HepG2 (cell line): Measurements from ENCODE around the gene ACAD11. TPM values are rescaled to one million over a fixed set of nuclear protein-coding genes. Genes with fewer than 3 reads are reported as not detected.

Experiments used
- BHLHE40 ChIP-seq: IDR thresholded peaks from 2 replicates; pipeline ENCODE4 v1.6.1; 2011; ENCODE audit warnings: low read length, improper control_type of control experiment
- CBFB ChIP-seq: sonication (generic); formaldehyde crosslinking; IDR thresholded peaks from 2 replicates; pipeline ENCODE4 v1.4.0; 2020; ENCODE audit warnings: missing genetic modification reagents
- CREM ChIP-seq, 2 experiments: sonication (generic) in 1 of 2; formaldehyde crosslinking in 1 of 2; IDR thresholded peaks; 2 replicates each; pipeline versions ENCODE4 v1.4.0 to v1.6.1; 2016 to 2020; ENCODE audit warnings: antibody characterized with exemption in 1 of 2, mild to moderate bottlenecking in 1 of 2, missing genetic modification reagents in 1 of 2
- ELF3 ChIP-seq: IDR thresholded peaks from 2 replicates; pipeline ENCODE4 v1.6.1; 2016; ENCODE audit warnings: missing genetic modification reagents, missing compliant biosample characterization
- FOSL2 ChIP-seq: sonication (generic); formaldehyde crosslinking; IDR thresholded peaks from 2 replicates; pipeline ENCODE4 v1.4.0; 2020; ENCODE audit warnings: missing genetic modification reagents
- FOXA3 ChIP-seq: IDR thresholded peaks from 2 replicates; pipeline ENCODE4 v1.6.1; 2016; ENCODE audit warnings: missing genetic modification reagents, missing compliant biosample characterization
- GATAD2A ChIP-seq: IDR thresholded peaks from 2 replicates; pipeline ENCODE4 v1.6.1; 2016
- GLI4 ChIP-seq: sonication (generic); formaldehyde crosslinking; IDR thresholded peaks from 2 replicates; pipeline ENCODE4 v1.5.1; 2020; ENCODE audit warnings: missing genetic modification reagents, mild to moderate bottlenecking, moderate library complexity, borderline replicate concordance
- HMG20A ChIP-seq: IDR thresholded peaks from 2 replicates; pipeline ENCODE4 v1.6.1; 2016; ENCODE audit warnings: borderline replicate concordance
- HOXA3 ChIP-seq: sonication (generic); formaldehyde crosslinking; IDR thresholded peaks from 2 replicates; pipeline ENCODE4 v1.5.0; 2020; ENCODE audit warnings: missing genetic modification reagents
- RFXAP ChIP-seq: sonication (generic); formaldehyde crosslinking; IDR thresholded peaks from 2 replicates; pipeline ENCODE4 v1.4.0; 2020; ENCODE audit warnings: missing genetic modification reagents, borderline replicate concordance
- SAP130 ChIP-seq: IDR thresholded peaks from 2 replicates; pipeline ENCODE4 v1.6.1; 2016; ENCODE audit warnings: low read depth
- SNAPC2 ChIP-seq: sonication (generic); formaldehyde crosslinking; IDR thresholded peaks from 2 replicates; pipeline ENCODE4 v1.8.1; 2022; ENCODE audit warnings: mild to moderate bottlenecking, missing genetic modification reagents
- TCF7 ChIP-seq: sonication (generic); IDR thresholded peaks from 2 replicates; pipeline ENCODE4 v1.6.1; 2016; ENCODE audit warnings: antibody characterized with exemption, low read depth
- ZNF703 ChIP-seq: sonication (generic); formaldehyde crosslinking; IDR thresholded peaks from 2 replicates; pipeline ENCODE4 v1.5.1; 2020; ENCODE audit warnings: missing genetic modification reagents, mild to moderate bottlenecking, moderate library complexity, borderline replicate concordance
- ZNF776 ChIP-seq: sonication (generic); formaldehyde crosslinking; IDR thresholded peaks from 2 replicates; pipeline ENCODE4 v1.4.0; 2020; ENCODE audit warnings: mild to moderate bottlenecking, missing genetic modification reagents
- polyA plus RNA-seq, 8 experiments: library from polyadenylated mRNA; depleted of rRNA in 3 of 8; stranded (reverse) in 7 of 8; unstranded in 1 of 8; fragments of >200 nt; fragmentation: Illumina TruSeq in 4 of 8; extraction: Trizol in 4 of 8; gene quantifications; 2 replicates each; pipeline versions ENCODE4 v1.2.1 to v1.2.3, GENCODE V29; 2011 to 2016; ENCODE audit warnings: low read depth in 4 of 8, missing spikeins in 1 of 8, mixed read lengths in 1 of 8; ENCODE audit not compliant: insufficient read depth in 1 of 8
- total RNA-seq, 5 experiments: library from RNA; depleted of rRNA; stranded (reverse); fragments of >200 nt; fragmentation: Illumina TruSeq; extraction: Trizol; gene quantifications; 2 replicates each; pipeline ENCODE4 v1.2.3, GENCODE V29; 2016; ENCODE audit warnings: low read depth in 1 of 5
- TF ChIP-seq, protein P1 (sequence below): IDR thresholded peaks from 2 replicates; pipeline ENCODE4 v1.4.0; 2020; ENCODE audit warnings: mild to moderate bottlenecking, missing genetic modification reagents
- TF ChIP-seq, protein P2 (sequence below): sonication (generic); formaldehyde crosslinking; IDR thresholded peaks from 2 replicates; pipeline ENCODE4 v1.8.0; 2023; ENCODE audit warnings: mild to moderate bottlenecking, missing genetic modification reagents
- TF ChIP-seq, protein P3 (sequence below): sonication (generic); formaldehyde crosslinking; IDR thresholded peaks from 2 replicates; pipeline ENCODE4 v1.4.0; 2020; ENCODE audit warnings: missing genetic modification reagents
- TF ChIP-seq, protein P4 (sequence below): IDR thresholded peaks from 2 replicates; pipeline ENCODE4 v1.6.1; 2016; ENCODE audit warnings: missing compliant biosample characterization, missing genetic modification reagents, borderline replicate concordance
- TF ChIP-seq, protein P5 (sequence below): IDR thresholded peaks from 2 replicates; pipeline ENCODE4 v1.6.1; 2016; ENCODE audit warnings: low read depth

Gene ACAD11
- total and polyA plus RNA-seq, 2 of the 13 experiments (the other 11 are each of a cell fraction or from before 2014, with no cell fraction given) = 30.6 to 56.9 TPM

DNA sequence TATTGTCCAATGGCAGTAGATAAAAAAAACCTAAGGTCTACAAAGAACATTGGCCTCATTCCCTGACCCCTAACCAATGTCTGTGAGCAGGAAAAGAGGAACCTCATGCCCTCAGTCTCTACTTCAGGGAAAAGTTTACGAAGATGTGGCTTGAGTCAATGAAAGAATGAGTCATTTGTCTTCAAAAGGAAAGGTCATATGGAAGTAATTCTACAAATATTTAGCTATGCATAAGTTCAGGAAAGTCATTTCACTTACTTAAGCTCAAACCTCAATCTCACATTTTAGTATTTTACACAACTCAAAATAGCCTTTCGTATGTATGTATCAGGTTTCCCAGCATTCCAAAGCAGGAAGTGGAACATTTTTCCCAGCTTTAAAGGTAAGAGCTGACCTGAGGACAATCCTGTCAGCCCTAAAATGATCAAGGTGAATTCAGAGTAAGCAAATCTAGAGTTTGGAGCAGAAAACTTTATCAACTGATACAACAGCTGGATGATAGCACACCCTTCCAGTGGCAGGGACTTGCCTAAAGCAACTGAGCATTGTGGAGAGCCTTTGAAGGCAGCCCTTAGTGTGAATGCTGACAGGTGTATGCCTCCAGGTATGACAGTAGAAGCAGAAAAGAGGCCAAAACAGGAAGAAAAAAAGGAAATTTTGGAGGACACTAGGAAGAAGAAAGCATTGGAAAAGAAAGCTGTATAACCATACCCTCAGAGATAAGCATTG is 116.4 kb downstream of the ACAD11 start (continued):
- TF ChIP-seq, protein P1, sequence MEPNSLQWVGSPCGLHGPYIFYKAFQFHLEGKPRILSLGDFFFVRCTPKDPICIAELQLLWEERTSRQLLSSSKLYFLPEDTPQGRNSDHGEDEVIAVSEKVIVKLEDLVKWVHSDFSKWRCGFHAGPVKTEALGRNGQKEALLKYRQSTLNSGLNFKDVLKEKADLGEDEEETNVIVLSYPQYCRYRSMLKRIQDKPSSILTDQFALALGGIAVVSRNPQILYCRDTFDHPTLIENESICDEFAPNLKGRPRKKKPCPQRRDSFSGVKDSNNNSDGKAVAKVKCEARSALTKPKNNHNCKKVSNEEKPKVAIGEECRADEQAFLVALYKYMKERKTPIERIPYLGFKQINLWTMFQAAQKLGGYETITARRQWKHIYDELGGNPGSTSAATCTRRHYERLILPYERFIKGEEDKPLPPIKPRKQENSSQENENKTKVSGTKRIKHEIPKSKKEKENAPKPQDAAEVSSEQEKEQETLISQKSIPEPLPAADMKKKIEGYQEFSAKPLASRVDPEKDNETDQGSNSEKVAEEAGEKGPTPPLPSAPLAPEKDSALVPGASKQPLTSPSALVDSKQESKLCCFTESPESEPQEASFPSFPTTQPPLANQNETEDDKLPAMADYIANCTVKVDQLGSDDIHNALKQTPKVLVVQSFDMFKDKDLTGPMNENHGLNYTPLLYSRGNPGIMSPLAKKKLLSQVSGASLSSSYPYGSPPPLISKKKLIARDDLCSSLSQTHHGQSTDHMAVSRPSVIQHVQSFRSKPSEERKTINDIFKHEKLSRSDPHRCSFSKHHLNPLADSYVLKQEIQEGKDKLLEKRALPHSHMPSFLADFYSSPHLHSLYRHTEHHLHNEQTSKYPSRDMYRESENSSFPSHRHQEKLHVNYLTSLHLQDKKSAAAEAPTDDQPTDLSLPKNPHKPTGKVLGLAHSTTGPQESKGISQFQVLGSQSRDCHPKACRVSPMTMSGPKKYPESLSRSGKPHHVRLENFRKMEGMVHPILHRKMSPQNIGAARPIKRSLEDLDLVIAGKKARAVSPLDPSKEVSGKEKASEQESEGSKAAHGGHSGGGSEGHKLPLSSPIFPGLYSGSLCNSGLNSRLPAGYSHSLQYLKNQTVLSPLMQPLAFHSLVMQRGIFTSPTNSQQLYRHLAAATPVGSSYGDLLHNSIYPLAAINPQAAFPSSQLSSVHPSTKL = peak; percentile 41
- TF ChIP-seq ZNF776 (CRISPR knock-in tag) (no peak), HOXA3 (CRISPR knock-in tag) (no peak), TCF7 (no peak), BHLHE40 (no peak), HMG20A (CRISPR knock-in tag) (peak; percentile 23; the same call in 1 of the 2 replicates), CBFB (CRISPR knock-in tag) (no peak), FOXA3 (no peak), CREM (IDR thresholded peaks at IDR 0.05) (no peak), CREM (CRISPR knock-in tag; IDR thresholded peaks at IDR 0.05) (no peak), SNAPC2 (CRISPR knock-in tag) (no peak), SAP130 (CRISPR knock-in tag) (0 out of 2 replicates have a peak, but pooled peaks have one; percentile 30), GATAD2A (peak; percentile 23), GLI4 (no peak), ELF3 (CRISPR knock-in tag) (peak; percentile 32; the same call in 1 of the 2 replicates), ZNF703 (CRISPR knock-in tag) (no peak), RFXAP (no peak), FOSL2 (CRISPR knock-in tag) (peak; percentile 59)
- TF ChIP-seq, protein P2, sequence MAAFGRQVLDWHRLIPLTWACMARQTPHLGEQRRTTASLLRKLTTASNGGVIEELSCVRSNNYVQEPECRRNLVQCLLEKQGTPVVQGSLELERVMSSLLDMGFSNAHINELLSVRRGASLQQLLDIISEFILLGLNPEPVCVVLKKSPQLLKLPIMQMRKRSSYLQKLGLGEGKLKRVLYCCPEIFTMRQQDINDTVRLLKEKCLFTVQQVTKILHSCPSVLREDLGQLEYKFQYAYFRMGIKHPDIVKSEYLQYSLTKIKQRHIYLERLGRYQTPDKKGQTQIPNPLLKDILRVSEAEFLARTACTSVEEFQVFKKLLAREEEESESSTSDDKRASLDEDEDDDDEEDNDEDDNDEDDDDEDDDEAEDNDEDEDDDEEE = no peak
- TF ChIP-seq, protein P3, sequence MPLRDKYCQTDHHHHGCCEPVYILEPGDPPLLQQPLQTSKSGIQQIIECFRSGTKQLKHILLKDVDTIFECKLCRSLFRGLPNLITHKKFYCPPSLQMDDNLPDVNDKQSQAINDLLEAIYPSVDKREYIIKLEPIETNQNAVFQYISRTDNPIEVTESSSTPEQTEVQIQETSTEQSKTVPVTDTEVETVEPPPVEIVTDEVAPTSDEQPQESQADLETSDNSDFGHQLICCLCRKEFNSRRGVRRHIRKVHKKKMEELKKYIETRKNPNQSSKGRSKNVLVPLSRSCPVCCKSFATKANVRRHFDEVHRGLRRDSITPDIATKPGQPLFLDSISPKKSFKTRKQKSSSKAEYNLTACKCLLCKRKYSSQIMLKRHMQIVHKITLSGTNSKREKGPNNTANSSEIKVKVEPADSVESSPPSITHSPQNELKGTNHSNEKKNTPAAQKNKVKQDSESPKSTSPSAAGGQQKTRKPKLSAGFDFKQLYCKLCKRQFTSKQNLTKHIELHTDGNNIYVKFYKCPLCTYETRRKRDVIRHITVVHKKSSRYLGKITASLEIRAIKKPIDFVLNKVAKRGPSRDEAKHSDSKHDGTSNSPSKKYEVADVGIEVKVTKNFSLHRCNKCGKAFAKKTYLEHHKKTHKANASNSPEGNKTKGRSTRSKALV = no peak
- TF ChIP-seq, protein P4, sequence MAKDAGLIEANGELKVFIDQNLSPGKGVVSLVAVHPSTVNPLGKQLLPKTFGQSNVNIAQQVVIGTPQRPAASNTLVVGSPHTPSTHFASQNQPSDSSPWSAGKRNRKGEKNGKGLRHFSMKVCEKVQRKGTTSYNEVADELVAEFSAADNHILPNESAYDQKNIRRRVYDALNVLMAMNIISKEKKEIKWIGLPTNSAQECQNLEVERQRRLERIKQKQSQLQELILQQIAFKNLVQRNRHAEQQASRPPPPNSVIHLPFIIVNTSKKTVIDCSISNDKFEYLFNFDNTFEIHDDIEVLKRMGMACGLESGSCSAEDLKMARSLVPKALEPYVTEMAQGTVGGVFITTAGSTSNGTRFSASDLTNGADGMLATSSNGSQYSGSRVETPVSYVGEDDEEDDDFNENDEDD (CRISPR knock-in tag) = peak; percentile 19; the same call in 1 of the 2 replicates
- TF ChIP-seq, protein P5, sequence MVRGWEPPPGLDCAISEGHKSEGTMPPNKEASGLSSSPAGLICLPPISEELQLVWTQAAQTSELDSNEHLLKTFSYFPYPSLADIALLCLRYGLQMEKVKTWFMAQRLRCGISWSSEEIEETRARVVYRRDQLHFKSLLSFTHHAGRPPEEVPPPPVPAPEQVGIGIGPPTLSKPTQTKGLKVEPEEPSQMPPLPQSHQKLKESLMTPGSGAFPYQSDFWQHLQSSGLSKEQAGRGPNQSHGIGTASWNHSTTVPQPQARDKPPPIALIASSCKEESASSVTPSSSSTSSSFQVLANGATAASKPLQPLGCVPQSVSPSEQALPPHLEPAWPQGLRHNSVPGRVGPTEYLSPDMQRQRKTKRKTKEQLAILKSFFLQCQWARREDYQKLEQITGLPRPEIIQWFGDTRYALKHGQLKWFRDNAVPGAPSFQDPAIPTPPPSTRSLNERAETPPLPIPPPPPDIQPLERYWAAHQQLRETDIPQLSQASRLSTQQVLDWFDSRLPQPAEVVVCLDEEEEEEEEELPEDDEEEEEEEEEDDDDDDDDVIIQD = peak; percentile 37; the same call in 1 of the 2 replicates
